HepG2 (cell line): Measurements from ENCODE around the gene CDK9. TPM values are rescaled to one million over a fixed set of nuclear protein-coding genes. Genes with fewer than 3 reads are reported as not detected.
A peak's percentile ranks its signal among the peaks of the same experiment; 100 is the strongest.

Source experiments
- BCL3 ChIP-seq: sonication (generic); formaldehyde crosslinking; IDR thresholded peaks from 2 replicates; pipeline ENCODE4 v1.5.1; 2020; ENCODE audit warnings: mild to moderate bottlenecking, missing genetic modification reagents, moderate library complexity
- ETV6 ChIP-seq: sonication (generic); formaldehyde crosslinking; conservative IDR thresholded peaks from 2 replicates; pipeline ENCODE4 v1.4.0; 2020; ENCODE audit warnings: missing genetic modification reagents
- HDAC2 ChIP-seq: sonication (generic); formaldehyde crosslinking; IDR thresholded peaks from 2 replicates; pipeline ENCODE4 v1.4.0; 2020; ENCODE audit warnings: missing genetic modification reagents
- HNRNPLL ChIP-seq: fragments of 200-400 bp; formaldehyde crosslinking; IDR thresholded peaks from 2 replicates; pipeline ENCODE4 v1.6.1; 2017; ENCODE audit warnings: mild to moderate bottlenecking, low read depth, low read length; ENCODE audit not compliant: poor library complexity, severe bottlenecking
- MZF1 ChIP-seq: sonication (generic); formaldehyde crosslinking; IDR thresholded peaks from 2 replicates; pipeline ENCODE4 v1.8.1; 2023; ENCODE audit warnings: mild to moderate bottlenecking, missing genetic modification reagents, borderline replicate concordance
- TEAD3 ChIP-seq: optimal IDR thresholded peaks from 2 replicates; pipeline ENCODE3; 2016; ENCODE audit warnings: borderline replicate concordance
- TFAP4 ChIP-seq: sonication (generic); IDR thresholded peaks from 2 replicates; pipeline ENCODE4 v1.6.1; 2016; ENCODE audit warnings: low read depth, borderline replicate concordance
- ZBTB40 ChIP-seq, 2 experiments: fragments of 450-650 bp in 1 of 2; sonication (generic) in 1 of 2; formaldehyde crosslinking in 1 of 2; IDR thresholded peaks; 2 replicates each; pipeline versions ENCODE4 v1.6.1 to v1.8.0; 2016 to 2022; ENCODE audit warnings: antibody characterized with exemption in 1 of 2, mild to moderate bottlenecking in 1 of 2, missing genetic modification reagents in 1 of 2
- ZNF121 ChIP-seq: sonication (generic); formaldehyde crosslinking; IDR thresholded peaks from 2 replicates; pipeline ENCODE4 v1.5.0; 2020; ENCODE audit warnings: mild to moderate bottlenecking, missing genetic modification reagents
- ZNF790 ChIP-seq: sonication (generic); formaldehyde crosslinking; IDR thresholded peaks from 2 replicates; pipeline ENCODE4 v1.8.0; 2022; ENCODE audit warnings: missing genetic modification reagents, mild to moderate bottlenecking, borderline replicate concordance
- polyA plus RNA-seq, 8 experiments: library from polyadenylated mRNA; depleted of rRNA in 3 of 8; stranded (reverse) in 7 of 8; unstranded in 1 of 8; fragments of >200 nt; fragmentation: Illumina TruSeq in 4 of 8; extraction: Trizol in 4 of 8; gene quantifications; 2 replicates each; pipeline versions ENCODE4 v1.2.1 to v1.2.3, GENCODE V29; 2011 to 2016; ENCODE audit warnings: low read depth in 4 of 8, missing spikeins in 1 of 8, mixed read lengths in 1 of 8; ENCODE audit not compliant: insufficient read depth in 1 of 8
- total RNA-seq, 5 experiments: library from RNA; depleted of rRNA; stranded (reverse); fragments of >200 nt; fragmentation: Illumina TruSeq; extraction: Trizol; gene quantifications; 2 replicates each; pipeline ENCODE4 v1.2.3, GENCODE V29; 2016; ENCODE audit warnings: low read depth in 1 of 5

CDK9 gene
- total and polyA plus RNA-seq, 2 of the 13 experiments (the other 11 are each of a cell fraction or from before 2014, with no cell fraction given): 16.8 to 21.5 TPM

- no peak for TF ChIP-seq ZBTB40 (IDR thresholded peaks at IDR 0.05)
- TF ChIP-seq ZBTB40 (CRISPR knock-in tag; IDR thresholded peaks at IDR 0.05): 0 out of 2 replicates have a peak, but pooled peaks have one; percentile 13
- TF ChIP-seq ZNF790 (CRISPR knock-in tag): peak; percentile 81; the same call in 1 of the 2 replicates
- TF ChIP-seq ETV6 (CRISPR knock-in tag): no peak
- TF ChIP-seq TEAD3: peak; percentile 10
- 0 out of 2 replicates have a peak, but pooled peaks have one; percentile 25 for TF ChIP-seq HDAC2 (CRISPR knock-in tag)
- TF ChIP-seq MZF1 (CRISPR knock-in tag): no peak
- no peak for TF ChIP-seq HNRNPLL
- 0 out of 2 replicates have a peak, but pooled peaks have one; percentile 25 for TF ChIP-seq BCL3 (CRISPR knock-in tag)
- no peak for TF ChIP-seq ZNF121 (CRISPR knock-in tag)
- 0 out of 2 replicates have a peak, but pooled peaks have one; percentile 12 for TF ChIP-seq TFAP4
Measured at GRCh38 chr9:127785933-127786772, at the start of gene CDK9 (continued).
